Measurements from ENCODE around the gene SPEG. TPM values are rescaled to one million over a fixed set of nuclear protein-coding genes. Genes with fewer than 3 reads are reported as not detected.

SPEG gene
- total RNA-seq, 1 donor from 2014 or later = 0.07 TPM

DNA sequence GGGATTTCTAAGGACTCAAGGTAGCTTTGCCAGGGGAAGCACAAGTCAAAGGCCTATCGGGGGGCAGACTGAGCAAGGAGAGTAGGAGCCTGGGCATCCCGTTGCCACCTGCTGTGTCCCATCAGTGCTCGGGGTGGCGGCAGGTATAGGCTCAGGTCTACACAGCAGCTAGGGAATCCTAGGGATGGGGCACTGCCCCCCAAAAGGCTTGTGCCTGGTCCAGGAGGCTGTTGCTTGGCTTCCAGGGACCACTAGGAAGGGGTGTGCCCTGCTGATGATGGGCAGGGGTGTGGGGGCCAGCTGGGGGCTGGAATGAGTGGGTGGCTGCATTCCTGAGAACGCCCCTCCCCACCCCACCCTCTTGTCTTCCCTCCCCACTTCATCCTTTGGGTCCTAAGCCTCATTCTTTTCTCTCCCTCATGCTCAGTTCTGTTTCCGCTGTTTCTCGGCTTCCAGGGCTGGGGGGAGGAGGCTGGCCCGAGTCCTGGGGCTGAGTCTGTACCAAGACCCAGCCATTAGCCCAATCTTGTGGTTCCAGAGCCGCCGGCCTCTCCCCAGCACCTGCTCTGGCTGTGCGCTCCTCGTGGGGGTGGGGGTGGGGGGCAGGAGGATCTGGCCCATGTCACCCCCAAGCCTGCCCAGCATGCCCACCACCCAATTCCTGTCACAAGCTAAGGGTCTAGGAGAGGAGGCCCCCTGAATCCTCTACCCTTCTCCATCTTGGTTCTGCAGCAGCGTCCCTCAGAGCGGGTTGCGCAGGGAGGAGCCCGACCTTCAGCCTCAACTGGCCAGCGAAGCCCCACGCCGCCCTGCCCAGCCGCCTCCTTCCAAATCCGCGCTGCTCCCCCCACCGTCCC is 12.8 kb downstream of the SPEG start:
- Mint-ChIP-seq H3K9me3 (no peaks in the 10 kb centered on the region), H3K36me3 (ENCODE audit: low read depth) (no peaks in the 10 kb centered on the region), H3K27me3 (peaks cover 41% of the 10 kb centered on the region), H3K27ac (no peak overlapping the region), H3K4me3 (no peak overlapping the region), H3K4me1 (peaks cover 5% of the 10 kb centered on the region)
- DNase-seq = no peak
- intact Hi-C loops (cut with micrococcal nuclease) = no loop called here

GRCh38 chr2:219448099-219448775 is 13.6 kb downstream of the SPEG start:
- H3K27me3 Mint-ChIP-seq = peaks cover 34% of the 10 kb centered on the region

DNA sequence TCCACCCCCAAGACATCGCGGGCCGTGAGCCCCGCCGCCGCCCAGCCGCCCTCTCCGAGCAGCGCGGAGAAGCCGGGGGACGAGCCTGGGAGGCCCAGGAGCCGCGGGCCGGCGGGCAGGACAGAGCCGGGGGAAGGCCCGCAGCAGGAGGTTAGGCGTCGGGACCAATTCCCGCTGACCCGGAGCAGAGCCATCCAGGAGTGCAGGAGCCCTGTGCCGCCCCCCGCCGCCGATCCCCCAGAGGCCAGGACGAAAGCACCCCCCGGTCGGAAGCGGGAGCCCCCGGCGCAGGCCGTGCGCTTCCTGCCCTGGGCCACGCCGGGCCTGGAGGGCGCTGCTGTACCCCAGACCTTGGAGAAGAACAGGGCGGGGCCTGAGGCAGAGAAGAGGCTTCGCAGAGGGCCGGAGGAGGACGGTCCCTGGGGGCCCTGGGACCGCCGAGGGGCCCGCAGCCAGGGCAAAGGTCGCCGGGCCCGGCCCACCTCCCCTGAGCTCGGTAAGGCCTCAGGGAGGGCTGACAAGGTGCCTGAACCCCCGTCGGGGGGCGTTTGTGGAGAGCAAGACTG is 14.2 kb downstream of the SPEG start:
- Mint-ChIP-seq H3K27me3 (peaks cover 32% of the 10 kb centered on the region), H3K4me3 (no peak overlapping the region), H3K9me3 (no peaks in the 10 kb centered on the region), H3K4me1 (no peaks in the 10 kb centered on the region), H3K27ac (no peak overlapping the region), H3K36me3 (ENCODE audit: low read depth) (no peaks in the 10 kb centered on the region)
- intact Hi-C loops (cut with micrococcal nuclease) = no loop called here
- DNase-seq = no peak

More at GRCh38 chr2:219448099-219448775, 13.6 kb downstream of the SPEG start:
- no peak overlapping the region for H3K4me3 Mint-ChIP-seq
- no peaks in the 10 kb centered on the region for H3K4me1 Mint-ChIP-seq
- H3K27ac Mint-ChIP-seq = no peak overlapping the region
- no peaks in the 10 kb centered on the region for H3K36me3 Mint-ChIP-seq (ENCODE audit: low read depth)
- H3K9me3 Mint-ChIP-seq = no peaks in the 10 kb centered on the region
- intact Hi-C loops (cut with micrococcal nuclease) = no loop called here
- no peak for DNase-seq

DNA sequence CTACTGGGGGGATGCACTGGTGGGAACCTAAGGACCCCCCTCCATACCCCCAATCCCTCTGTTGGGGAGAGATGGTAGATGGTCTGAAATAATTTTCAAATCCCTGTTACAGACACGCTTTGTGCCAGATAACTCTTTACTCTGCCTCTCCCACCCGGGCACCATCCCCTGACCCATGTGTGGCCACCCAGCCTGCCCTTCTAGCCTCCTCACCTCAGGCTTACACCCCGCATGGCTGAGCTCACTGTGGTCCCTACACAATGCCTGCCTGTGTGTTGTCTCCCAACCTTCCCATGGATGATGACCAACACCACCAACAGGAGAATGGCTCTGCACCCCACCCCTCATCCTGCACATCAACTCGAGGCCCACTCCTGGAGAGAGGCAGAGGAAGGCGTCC is 15.0 kb downstream of the SPEG start:
- Mint-ChIP-seq H3K27me3 (peaks cover 27% of the 10 kb centered on the region), H3K4me3 (no peak overlapping the region), H3K36me3 (ENCODE audit: low read depth) (no peaks in the 10 kb centered on the region), H3K9me3 (no peaks in the 10 kb centered on the region), H3K27ac (no peak overlapping the region), H3K4me1 (no peaks in the 10 kb centered on the region)
- intact Hi-C loops (cut with micrococcal nuclease) = no loop called here
- DNase-seq = no peak

- no peaks in the 10 kb centered on the region for H3K9me3 Mint-ChIP-seq
- no peaks in the 10 kb centered on the region for H3K36me3 Mint-ChIP-seq (ENCODE audit: low read depth)
- no peak overlapping the region for H3K4me3 Mint-ChIP-seq
- no peak overlapping the region for H3K27ac Mint-ChIP-seq
- H3K4me1 Mint-ChIP-seq = no peaks in the 10 kb centered on the region
- DNase-seq = no peak
- intact Hi-C loops (cut with micrococcal nuclease) = no loop called here
- H3K27me3 Mint-ChIP-seq = peaks cover 24% of the 10 kb centered on the region
Measured at GRCh38 chr2:219451661-219452360, 17.2 kb downstream of the SPEG start.

GRCh38 chr2:219452361-219453317 is 18.0 kb downstream of the SPEG start:
- no peaks in the 10 kb centered on the region for H3K9me3 Mint-ChIP-seq
- DNase-seq = no peak
- H3K4me1 Mint-ChIP-seq = no peaks in the 10 kb centered on the region
- no peak overlapping the region for H3K27ac Mint-ChIP-seq
- H3K36me3 Mint-ChIP-seq (ENCODE audit: low read depth) = no peaks in the 10 kb centered on the region
- H3K27me3 Mint-ChIP-seq = peaks cover 21% of the 10 kb centered on the region
- intact Hi-C loops (cut with micrococcal nuclease) = no loop called here
- H3K4me3 Mint-ChIP-seq = no peak overlapping the region

- H3K4me1 Mint-ChIP-seq = peaks cover 4% of the 10 kb centered on the region
- H3K4me3 Mint-ChIP-seq = no peak overlapping the region
- no peak for DNase-seq
- intact Hi-C loops (cut with micrococcal nuclease) = no loop called here
- no peak overlapping the region for H3K27ac Mint-ChIP-seq
- H3K9me3 Mint-ChIP-seq = no peaks in the 10 kb centered on the region
- H3K36me3 Mint-ChIP-seq (ENCODE audit: low read depth) = no peaks in the 10 kb centered on the region
- H3K27me3 Mint-ChIP-seq = peaks cover 21% of the 10 kb centered on the region
Measured at GRCh38 chr2:219453671-219454590, 19.3 kb downstream of the SPEG start.

DNA sequence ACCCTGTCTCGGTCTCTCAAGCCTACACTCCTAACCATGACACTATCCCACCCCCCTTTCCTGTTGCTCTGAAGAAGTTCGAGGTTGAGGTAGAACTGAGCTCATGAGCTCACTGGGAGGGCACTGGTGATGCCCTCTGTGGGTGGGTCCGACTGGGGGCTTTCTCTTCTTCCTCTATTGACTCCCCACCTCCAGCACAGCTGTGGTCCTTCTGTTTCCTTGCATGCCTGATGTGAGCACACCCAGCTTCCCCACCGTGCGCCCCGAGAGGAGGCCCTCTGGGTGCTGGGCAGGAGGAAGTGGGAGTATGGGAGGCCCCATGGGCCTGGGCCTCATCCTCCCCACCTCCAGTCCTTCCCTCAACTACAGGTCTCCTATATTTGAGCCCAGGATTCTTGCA is 20.9 kb downstream of the SPEG start:
- no peak overlapping the region for H3K4me3 Mint-ChIP-seq
- intact Hi-C loops (cut with micrococcal nuclease) = no loop called here
- peaks cover 6% of the 10 kb centered on the region for H3K27me3 Mint-ChIP-seq
- peaks cover 4% of the 10 kb centered on the region for H3K4me1 Mint-ChIP-seq
- no peak for DNase-seq
- no peak overlapping the region for H3K27ac Mint-ChIP-seq
- no peaks in the 10 kb centered on the region for H3K9me3 Mint-ChIP-seq
- no peaks in the 10 kb centered on the region for H3K36me3 Mint-ChIP-seq (ENCODE audit: low read depth)

- no peaks in the 10 kb centered on the region for H3K9me3 Mint-ChIP-seq
- no peak overlapping the region for H3K4me3 Mint-ChIP-seq
- DNase-seq = peak; percentile 61
- H3K4me1 Mint-ChIP-seq = peaks cover 4% of the 10 kb centered on the region
- H3K36me3 Mint-ChIP-seq (ENCODE audit: low read depth) = no peaks in the 10 kb centered on the region
- no peak overlapping the region for H3K27ac Mint-ChIP-seq
- intact Hi-C loops (cut with micrococcal nuclease) = loop anchor here (2.0 kb wide), 1 partner anchor 73 kb away; no protein-coding TSS in a partner anchor
- H3K27me3 Mint-ChIP-seq = peaks cover 1% of the 10 kb centered on the region
Measured at GRCh38 chr2:219457784-219458369, 23.2 kb downstream of the SPEG start.

GRCh38 chr2:219458996-219459395 is 24.4 kb downstream of the SPEG start:
- Mint-ChIP-seq H3K4me1 (peaks cover 4% of the 10 kb centered on the region), H3K36me3 (ENCODE audit: low read depth) (no peaks in the 10 kb centered on the region), H3K27ac (no peak overlapping the region), H3K9me3 (no peaks in the 10 kb centered on the region), H3K4me3 (no peak overlapping the region), H3K27me3 (no peaks in the 10 kb centered on the region)
- intact Hi-C loops (cut with micrococcal nuclease) = loop anchor here (2.0 kb wide), 1 partner anchor 72 kb away; no protein-coding TSS in a partner anchor
- DNase-seq = no peak

- Mint-ChIP-seq H3K4me3 (no peak overlapping the region), H3K4me1 (peaks cover 4% of the 10 kb centered on the region), H3K27me3 (no peaks in the 10 kb centered on the region), H3K36me3 (ENCODE audit: low read depth) (no peaks in the 10 kb centered on the region), H3K27ac (no peak overlapping the region), H3K9me3 (no peaks in the 10 kb centered on the region)
- DNase-seq = peak; percentile 79
- intact Hi-C loops (cut with micrococcal nuclease) = loop anchor here (2.0 kb wide), 1 partner anchor 71 kb away; no protein-coding TSS in a partner anchor
Measured at GRCh38 chr2:219459460-219460311, 25.0 kb downstream of the SPEG start.
